Measurements from ENCODE around the gene RPS17.

Gene RPS17

DNA sequence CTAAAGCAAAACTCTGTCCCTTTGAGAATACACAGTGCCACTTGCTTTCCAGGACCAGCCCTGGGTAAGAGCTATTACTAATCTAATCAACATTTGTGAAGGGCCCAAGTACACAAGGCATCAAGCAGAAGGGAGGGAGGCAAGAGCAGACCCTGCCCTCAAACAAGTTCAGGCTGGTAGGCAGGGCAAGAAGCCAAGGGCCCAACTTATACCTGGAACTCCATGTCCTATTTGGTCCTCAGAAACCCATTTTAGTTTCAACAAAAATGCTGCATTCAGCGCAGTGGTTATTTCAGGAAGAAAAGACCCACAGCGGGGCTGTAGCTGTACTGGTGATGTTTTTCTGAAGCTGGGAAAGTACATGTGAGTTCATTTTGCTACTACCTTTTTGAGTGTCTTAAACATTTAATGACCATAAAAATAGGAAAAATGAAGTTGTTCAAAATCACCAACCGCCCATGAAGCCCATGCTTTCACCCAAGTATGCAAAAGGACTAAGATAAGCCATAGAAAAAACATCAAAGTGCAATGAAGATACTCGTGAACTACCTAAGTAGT lies 2.8 kb downstream of the RPS17 start:
- TF ChIP-seq, protein P1, sequence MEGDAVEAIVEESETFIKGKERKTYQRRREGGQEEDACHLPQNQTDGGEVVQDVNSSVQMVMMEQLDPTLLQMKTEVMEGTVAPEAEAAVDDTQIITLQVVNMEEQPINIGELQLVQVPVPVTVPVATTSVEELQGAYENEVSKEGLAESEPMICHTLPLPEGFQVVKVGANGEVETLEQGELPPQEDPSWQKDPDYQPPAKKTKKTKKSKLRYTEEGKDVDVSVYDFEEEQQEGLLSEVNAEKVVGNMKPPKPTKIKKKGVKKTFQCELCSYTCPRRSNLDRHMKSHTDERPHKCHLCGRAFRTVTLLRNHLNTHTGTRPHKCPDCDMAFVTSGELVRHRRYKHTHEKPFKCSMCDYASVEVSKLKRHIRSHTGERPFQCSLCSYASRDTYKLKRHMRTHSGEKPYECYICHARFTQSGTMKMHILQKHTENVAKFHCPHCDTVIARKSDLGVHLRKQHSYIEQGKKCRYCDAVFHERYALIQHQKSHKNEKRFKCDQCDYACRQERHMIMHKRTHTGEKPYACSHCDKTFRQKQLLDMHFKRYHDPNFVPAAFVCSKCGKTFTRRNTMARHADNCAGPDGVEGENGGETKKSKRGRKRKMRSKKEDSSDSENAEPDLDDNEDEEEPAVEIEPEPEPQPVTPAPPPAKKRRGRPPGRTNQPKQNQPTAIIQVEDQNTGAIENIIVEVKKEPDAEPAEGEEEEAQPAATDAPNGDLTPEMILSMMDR (IDR thresholded peaks at IDR 0.05) = no peak

DNA sequence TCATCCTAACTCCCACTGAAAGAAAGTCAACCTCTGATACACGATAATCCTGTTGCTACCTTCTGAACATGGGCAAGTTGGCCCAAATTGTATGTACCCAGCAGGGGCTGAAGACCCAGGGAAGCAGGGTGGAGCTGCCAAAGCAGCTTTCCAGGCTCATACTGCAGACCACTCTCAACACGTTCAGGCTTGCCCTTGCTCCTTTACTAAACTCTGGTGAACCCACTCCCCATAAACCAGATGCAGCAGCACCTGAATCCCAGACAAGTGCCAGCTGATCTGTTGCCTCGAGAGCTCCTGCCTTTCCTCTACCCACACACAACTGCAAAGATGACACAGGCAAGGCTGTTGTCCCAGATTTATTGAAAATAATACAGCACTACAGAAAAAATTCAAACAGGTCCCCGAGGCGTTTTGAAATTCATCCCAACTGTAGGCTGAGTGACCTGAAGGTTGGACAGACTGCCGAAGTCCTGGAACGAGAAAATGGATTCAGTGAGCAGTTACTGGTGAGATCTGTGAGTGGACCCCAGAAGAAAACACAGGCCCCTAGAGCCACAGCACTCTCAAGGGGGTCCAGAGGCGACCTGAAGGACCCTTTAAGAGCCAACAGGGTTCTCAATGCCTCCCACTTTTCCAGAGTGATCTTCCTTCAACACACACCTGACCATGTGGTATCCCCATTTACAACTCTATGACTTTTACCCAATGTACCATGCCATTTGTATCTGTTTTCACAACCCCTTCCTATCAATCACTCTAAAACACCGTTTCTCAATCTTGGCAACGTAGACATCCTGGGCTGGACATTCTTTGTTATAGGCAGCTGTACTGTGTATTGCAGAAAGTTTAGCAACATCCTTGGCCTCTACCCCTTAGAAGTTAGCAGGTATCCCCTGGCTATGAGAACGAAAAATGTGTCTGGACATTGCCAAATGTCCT lies 3.6 kb downstream of the RPS17 start:
- TF ChIP-seq, protein P1 (IDR thresholded peaks at IDR 0.05) = no peak

DNA sequence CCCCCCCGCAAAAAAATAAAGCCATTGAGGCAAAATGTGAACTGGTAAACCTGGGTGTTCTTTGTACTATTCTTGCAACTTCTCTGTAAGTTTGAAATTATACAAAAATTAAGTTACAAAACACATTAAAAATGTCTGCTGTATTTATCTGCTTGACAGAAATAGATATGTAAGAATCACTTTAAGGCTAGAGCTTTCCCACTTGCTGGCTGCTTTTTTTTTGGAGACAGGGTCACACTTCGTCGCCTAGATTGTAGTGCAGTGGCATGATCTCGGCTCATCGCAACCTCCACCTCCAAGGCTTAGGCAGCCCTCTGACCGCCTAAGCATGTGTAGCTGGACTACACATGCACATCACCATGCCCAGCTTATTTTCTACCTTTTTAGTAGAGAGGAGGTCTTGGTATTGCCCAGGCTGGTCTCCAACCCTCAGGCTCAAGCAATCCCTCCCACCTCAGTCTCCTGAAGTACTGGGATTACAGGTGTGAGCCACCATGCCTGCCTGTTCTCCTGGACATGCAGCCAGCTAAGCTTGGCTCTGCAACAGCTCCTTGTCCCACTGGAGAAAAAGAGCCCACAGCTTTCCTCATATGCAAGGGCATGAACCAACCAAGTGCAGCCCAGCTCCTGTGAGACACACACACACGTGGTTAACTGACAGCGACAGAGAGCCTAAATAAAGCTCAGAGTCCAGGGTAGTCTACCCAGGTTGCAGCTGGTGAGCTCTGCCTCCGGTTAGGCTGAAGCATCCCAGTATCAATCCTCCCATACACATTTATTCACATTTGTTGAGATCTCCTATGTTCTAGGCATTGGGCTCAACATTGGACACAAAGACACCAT lies 4.5 kb downstream of the RPS17 start:
- TF ChIP-seq, protein P1 (IDR thresholded peaks at IDR 0.05) = no peak

DNA sequence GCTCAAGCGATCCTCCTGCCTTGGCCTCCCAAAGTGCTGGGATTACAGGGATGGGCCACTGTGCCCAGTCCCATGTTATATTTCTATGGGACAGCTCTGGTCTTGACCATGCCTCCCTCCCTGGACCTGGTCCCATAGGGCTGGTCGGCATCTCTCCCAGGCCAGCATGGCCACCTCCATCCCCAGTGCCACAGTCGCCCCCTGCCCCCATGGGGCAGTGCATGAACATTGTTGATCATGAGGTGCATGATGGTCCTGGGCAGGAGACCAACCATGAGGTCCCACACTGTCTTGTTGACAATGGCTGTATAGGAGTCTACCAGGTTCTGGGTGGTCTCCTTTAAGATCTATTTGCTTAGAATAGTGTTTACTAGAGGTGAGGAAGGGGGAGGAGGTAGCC lies 6.5 kb downstream of the RPS17 start:
- TF ChIP-seq, protein P1 (IDR thresholded peaks at IDR 0.05) = no peak

DNA sequence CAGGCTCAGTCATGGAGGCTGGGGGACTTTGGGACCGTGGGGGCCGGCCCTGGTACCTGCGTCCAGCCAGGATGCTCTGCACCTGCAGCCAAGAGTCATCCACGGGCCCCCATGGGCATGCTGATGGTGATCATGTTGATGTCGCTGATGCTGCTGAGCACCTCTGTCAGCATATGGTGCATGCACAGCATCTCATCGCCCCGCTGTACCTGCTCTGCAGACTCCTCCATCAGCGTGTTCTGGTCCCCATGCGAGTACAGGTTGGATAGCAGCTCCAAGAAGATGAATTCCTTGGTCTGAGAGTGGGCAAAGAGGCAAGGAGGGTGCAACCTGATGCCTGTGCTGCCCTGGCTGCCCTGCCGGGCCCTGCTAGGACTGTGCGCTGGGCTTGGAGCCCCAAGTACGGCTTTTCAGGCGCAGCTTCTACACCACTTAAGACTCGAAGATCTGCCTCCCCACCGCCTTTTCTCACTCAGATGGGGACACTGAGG lies 7.2 kb downstream of the RPS17 start:
- TF ChIP-seq, protein P1 (IDR thresholded peaks at IDR 0.05) = no peak

DNA sequence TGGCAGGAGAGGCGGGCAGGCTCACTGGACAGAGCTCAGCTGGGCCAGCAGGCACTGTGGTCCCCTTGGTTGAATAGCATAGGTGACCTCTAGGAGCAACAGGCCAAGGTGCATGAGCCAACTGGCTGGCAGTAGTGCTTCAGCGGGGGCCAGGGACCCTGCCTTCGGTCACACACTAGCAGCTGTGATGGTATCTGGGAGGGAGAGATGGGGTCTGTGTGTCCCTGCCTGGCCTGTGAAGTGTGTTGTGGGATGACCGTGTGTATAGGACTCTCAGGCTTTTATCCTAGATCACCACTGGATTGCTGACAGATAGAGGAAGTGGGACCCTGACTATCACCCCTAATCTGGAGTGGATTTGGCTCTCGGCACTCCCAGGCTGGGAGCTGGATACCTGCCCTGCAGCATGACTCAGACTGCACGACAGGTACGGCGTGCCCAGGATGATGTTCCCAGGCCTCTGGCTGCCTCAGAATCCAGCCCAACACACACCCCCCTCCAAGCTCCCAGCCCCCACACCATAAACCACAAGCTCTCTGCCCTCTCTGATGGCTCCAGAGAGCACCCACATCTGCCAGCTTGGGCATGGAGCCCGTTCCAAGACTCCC lies 7.8 kb downstream of the RPS17 start:
- TF ChIP-seq, protein P1 (IDR thresholded peaks at IDR 0.05) = no peak

Measured in LNCAP (cell line).